ENCODE data around the gene RNASE1. TPM values are rescaled to one million over a fixed set of nuclear protein-coding genes. Genes with fewer than 3 reads are reported as not detected.

RNASE1 gene
- 1,000 to 10,000 TPM in 1 of 2 donors, 100 to 1,000 TPM in 1; 518 to 1,326 TPM for total RNA-seq
- 100 to 1,000 TPM; 293 to 425 (median 369) TPM for polyA plus RNA-seq (ENCODE audit: insufficient read length in 6 of 6)
- long read RNA-seq, donor 1, transcript RNASE1-201 (3 exons, 878 nt) = minor isoform, 14 of 426 reads
- long read RNA-seq, donor 1, transcript RNASE1-203 (3 exons, 769 nt) = minor isoform, 11 of 426 reads
- long read RNA-seq, donor 1, transcript RNASE1-202 (2 exons, 1,348 nt) = major isoform, 399 of 426 reads
- long read RNA-seq, donor 1, partial matches to known transcripts = 0 of 426 reads
- long read RNA-seq, donor 1, other reads (novel, unspliced or antisense) = 0 of 426 reads
- long read RNA-seq, donor 2, transcript RNASE1-202 (2 exons, 1,348 nt) = major isoform, 215 of 237 reads
- long read RNA-seq, donor 2, transcript RNASE1-201 (3 exons, 878 nt) = minor isoform, 7 of 237 reads
- long read RNA-seq, donor 2, transcript RNASE1-204 (2 exons, 896 nt) = minor isoform, 6 of 237 reads
- long read RNA-seq, donor 2, transcript RNASE1-203 (3 exons, 769 nt) = minor isoform, 9 of 237 reads
- long read RNA-seq, donor 2, partial matches to known transcripts = 0 of 237 reads
- long read RNA-seq, donor 2, other reads (novel, unspliced or antisense) = 0 of 237 reads
- long read RNA-seq, donor 3, transcript RNASE1-202 (2 exons, 1,348 nt) = major isoform, 215 of 227 reads
- long read RNA-seq, donor 3, transcript RNASE1-201 (3 exons, 878 nt) = minor isoform, 9 of 227 reads
- long read RNA-seq, donor 3, partial matches to known transcripts = 0 of 227 reads
- long read RNA-seq, donor 3, other reads (novel, unspliced or antisense) = 0 of 227 reads
- long read RNA-seq, donor 4, transcript RNASE1-201 (3 exons, 878 nt) = minor isoform, 127 of 1,771 reads
- long read RNA-seq, donor 4, transcript RNASE1-204 (2 exons, 896 nt) = minor isoform, 12 of 1,771 reads
- long read RNA-seq, donor 4, transcript RNASE1-202 (2 exons, 1,348 nt) = major isoform, 1,488 of 1,771 reads
- long read RNA-seq, donor 4, transcript RNASE1-203 (3 exons, 769 nt) = minor isoform, 95 of 1,771 reads
- long read RNA-seq, donor 4, partial matches to known transcripts = 2 of 1,771 reads
- long read RNA-seq, donor 4, other reads (novel, unspliced or antisense) = 47 of 1,771 reads
- long read RNA-seq, donor 5, transcript RNASE1-203 (3 exons, 769 nt) = minor isoform, 9 of 335 reads
- long read RNA-seq, donor 5, transcript RNASE1-202 (2 exons, 1,348 nt) = major isoform, 312 of 335 reads
- long read RNA-seq, donor 5, transcript RNASE1-201 (3 exons, 878 nt) = minor isoform, 13 of 335 reads
- long read RNA-seq, donor 5, partial matches to known transcripts = 0 of 335 reads
- long read RNA-seq, donor 5, other reads (novel, unspliced or antisense) = 0 of 335 reads
- long read RNA-seq, donor 6, transcript RNASE1-202 (2 exons, 1,348 nt) = major isoform, 189 of 205 reads
- long read RNA-seq, donor 6, transcript RNASE1-203 (3 exons, 769 nt) = minor isoform, 6 of 205 reads
- long read RNA-seq, donor 6, transcript RNASE1-201 (3 exons, 878 nt) = minor isoform, 8 of 205 reads
- long read RNA-seq, donor 6, partial matches to known transcripts = 0 of 205 reads
- long read RNA-seq, donor 6, other reads (novel, unspliced or antisense) = 0 of 205 reads
- long read RNA-seq, donor 7, transcript RNASE1-202 (2 exons, 1,348 nt) = major isoform, 206 of 216 reads
- long read RNA-seq, donor 7, partial matches to known transcripts = 0 of 216 reads
- long read RNA-seq, donor 7, other reads (novel, unspliced or antisense) = 0 of 216 reads
- long read RNA-seq, donor 8, transcript RNASE1-203 (3 exons, 769 nt) = minor isoform, 9 of 470 reads
- long read RNA-seq, donor 8, transcript RNASE1-202 (2 exons, 1,348 nt) = major isoform, 228 of 470 reads
- long read RNA-seq, donor 8, partial matches to known transcripts = 228 of 470 reads
- long read RNA-seq, donor 8, other reads (novel, unspliced or antisense) = 0 of 470 reads
- long read RNA-seq, donor 9, partial matches to known transcripts = 0 of 2 reads
- long read RNA-seq, donor 9, other reads (novel, unspliced or antisense) = 0 of 2 reads
- long read RNA-seq, donor 10, transcript RNASE1-203 (3 exons, 769 nt) = minor isoform, 86 of 1,064 reads
- long read RNA-seq, donor 10, transcript RNASE1-201 (3 exons, 878 nt) = minor isoform, 88 of 1,064 reads
- long read RNA-seq, donor 10, transcript RNASE1-202 (2 exons, 1,348 nt) = major isoform, 849 of 1,064 reads
- long read RNA-seq, donor 10, partial matches to known transcripts = 1 of 1,064 reads
- long read RNA-seq, donor 10, other reads (novel, unspliced or antisense) = 36 of 1,064 reads
- long read RNA-seq, donor 11, transcript RNASE1-202 (2 exons, 1,348 nt) = major isoform, 42 of 62 reads
- long read RNA-seq, donor 11, partial matches to known transcripts = 17 of 62 reads
- long read RNA-seq, donor 11, other reads (novel, unspliced or antisense) = 0 of 62 reads
- long read RNA-seq, donor 12, transcript RNASE1-202 (2 exons, 1,348 nt) = major isoform, 216 of 223 reads
- long read RNA-seq, donor 12, partial matches to known transcripts = 0 of 223 reads
- long read RNA-seq, donor 12, other reads (novel, unspliced or antisense) = 0 of 223 reads

- peaks cover 0 to 44% of the 10 kb centered on the region in 2 donors for H3K4me1 ChIP-seq
- peak within 1 kb of the TSS; percentile 74 to 75 for H3K27ac ChIP-seq
- no peak for TF ChIP-seq CTCF (IDR thresholded peaks at IDR 0.05)
- ATAC-seq (peak; percentile 82), DNase-seq (peak in 2 of 4 donors; percentile 52)
- intact Hi-C loops (cut with DNase I) = no loop called here
- H3K27me3 ChIP-seq = no peaks in the 10 kb centered on the region
- H3K36me3 ChIP-seq = no peaks in the 10 kb centered on the region
- no peaks in the 10 kb centered on the region for H3K9me3 ChIP-seq
- H3K4me3 ChIP-seq = peak within 1 kb of the TSS; percentile 40 to 59
These were observed at the start of gene RNASE1 for GRCh38 chr14:20802341-20803084. RNASE1 (minus strand) TSS chr14:20802844; CDS start chr14:20802068, 776 bp downstream.

- H3K27ac ChIP-seq = peak overlapping the region; percentile 73 to 78
- H3K4me1 ChIP-seq = peaks cover 2 to 14% of the 10 kb centered on the region in 2 donors
- no peaks in the 10 kb centered on the region for H3K27me3 ChIP-seq
- no peak overlapping the region for H3K4me3 ChIP-seq
- no peaks in the 10 kb centered on the region for H3K9me3 ChIP-seq
- no peak for TF ChIP-seq CTCF (IDR thresholded peaks at IDR 0.05)
- ATAC-seq (peak; percentile 80), DNase-seq (peak in 1 of 4 donors; percentile 37)
- intact Hi-C loops (cut with DNase I) = no loop called here
- H3K36me3 ChIP-seq = no peaks in the 10 kb centered on the region
These were observed 46.4 kb upstream of the RNASE1 start for GRCh38 chr14:20848955-20849570.

GRCh38 chr14:20848316-20848954, 45.8 kb upstream of the RNASE1 start:
- Histone ChIP-seq H3K4me3 (no peak overlapping the region), H3K27me3 (no peaks in the 10 kb centered on the region), H3K9me3 (no peaks in the 10 kb centered on the region), H3K27ac (peak overlapping the region; percentile 73 to 78), H3K4me1 (peaks cover 2 to 14% of the 10 kb centered on the region in 2 donors), H3K36me3 (no peaks in the 10 kb centered on the region)
- TF ChIP-seq CTCF (IDR thresholded peaks at IDR 0.05) = no peak
- DNase-seq = peak in 1 of 4 donors; percentile 39
- ATAC-seq = peak; percentile 88
- intact Hi-C loops (cut with DNase I) = no loop called here

Measured in left lung (tissue), 14 donors.